Ascending aorta (tissue), 2 donors: ENCODE measurements around the gene DNAJC7. TPM values are rescaled to one million over a fixed set of nuclear protein-coding genes. Genes with fewer than 3 reads are reported as not detected.
"Not testable (repeated sequence)": the region's sequence is repeated elsewhere in the genome, so short reads cannot be mapped to it uniquely, and the experiment has no call there.

Experiments used
- DNase-seq, 2 donors: peaks; one replicate each; pipeline ENCODE4 v3.0.0-alpha.2; 2019; ENCODE audit warnings: low spot score in 2 of 2
- H3K27ac ChIP-seq, 2 donors: fragments of 200-600 bp; sonication (generic); one replicate each; pipeline ENCODE4 v1.5.1; 2016 to 2017; ENCODE audit warnings: mild to moderate bottlenecking in 1 of 2
- H3K27me3 ChIP-seq: fragments of 200-600 bp; sonication (generic); one replicate; pipeline ENCODE4 v1.5.1; 2017
- H3K36me3 ChIP-seq, 2 donors: fragments of 200-600 bp; sonication (generic); one replicate each; pipeline ENCODE4 v1.5.1; 2016
- H3K4me1 ChIP-seq, 2 donors: fragments of 200-600 bp; sonication (generic); one replicate each; pipeline ENCODE4 v1.5.1; 2016 to 2017; ENCODE audit warnings: mild to moderate bottlenecking in 1 of 2
- H3K4me3 ChIP-seq, 2 donors: fragments of 200-600 bp; sonication (generic); one replicate each; pipeline ENCODE4 v1.5.1; 2016 to 2017; ENCODE audit warnings: mild to moderate bottlenecking in 1 of 2
- H3K9me3 ChIP-seq, 2 donors: fragments of 200-600 bp; sonication (generic); one replicate each; pipeline ENCODE4 v1.5.1; 2016
- intact Hi-C: fragments of 100-400 bp; cut with DNase I; formaldehyde crosslinking; loops from one replicate; pipeline ENCODE4 v1.15.1; 2023
- total RNA-seq: library from RNA; depleted of rRNA; stranded (reverse); fragments of >200 nt; gene quantifications from one replicate; pipeline ENCODE4 v1.1.0, GENCODE V29; 2016
- TF ChIP-seq, protein P1 (sequence below), 3 experiments: fragments of 200-600 bp in 2 of 3; fragments of 450-650 bp in 1 of 3; sonication (generic) in 2 of 3; IDR thresholded peaks; one replicate each; pipeline ENCODE4 v1.5.1; 2016 to 2019; ENCODE audit warnings: antibody characterized with exemption in 3 of 3, mild to moderate bottlenecking in 1 of 3, moderate library complexity in 1 of 3

The DNAJC7 gene
- total RNA-seq, 1 donor from 2014 or later: 79.7 TPM

DNA sequence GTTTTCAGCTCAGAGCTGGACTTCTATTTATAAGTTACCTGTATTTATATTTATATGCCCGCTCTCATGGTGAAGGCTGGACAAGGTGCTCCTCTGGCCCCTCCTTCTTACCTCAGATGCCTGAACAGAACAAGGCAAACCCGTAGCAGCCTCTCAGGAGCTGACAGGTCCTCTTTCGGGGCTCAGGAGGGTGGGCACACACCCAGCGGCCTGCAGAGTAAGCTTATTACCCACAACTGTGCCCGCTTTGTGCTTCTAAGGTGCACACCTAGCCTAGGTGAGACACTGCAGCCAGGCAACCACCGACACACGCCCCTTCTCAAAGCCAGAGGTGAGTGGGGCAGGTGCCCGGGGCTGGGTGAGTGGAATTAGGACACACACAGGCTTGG, 7.9 kb upstream of the DNAJC7 start:
- Histone ChIP-seq H3K27me3 (no peaks in the 10 kb centered on the region), H3K9me3 (no peaks in the 10 kb centered on the region), H3K27ac (peak overlapping the region in 1 of 2 donors; percentile 0), H3K4me3 (no peak overlapping the region), H3K4me1 (peaks cover 3 to 17% of the 10 kb centered on the region in 2 donors), H3K36me3 (peaks cover 24 to 28% of the 10 kb centered on the region in 2 donors)
- DNase-seq: no peak
- intact Hi-C loops: loop anchor here (1.0 to 10.0 kb wide), 2 partner anchors 91 to 1880 kb away; partner anchors contain the start of gene CASC3
- TF ChIP-seq, protein P1, sequence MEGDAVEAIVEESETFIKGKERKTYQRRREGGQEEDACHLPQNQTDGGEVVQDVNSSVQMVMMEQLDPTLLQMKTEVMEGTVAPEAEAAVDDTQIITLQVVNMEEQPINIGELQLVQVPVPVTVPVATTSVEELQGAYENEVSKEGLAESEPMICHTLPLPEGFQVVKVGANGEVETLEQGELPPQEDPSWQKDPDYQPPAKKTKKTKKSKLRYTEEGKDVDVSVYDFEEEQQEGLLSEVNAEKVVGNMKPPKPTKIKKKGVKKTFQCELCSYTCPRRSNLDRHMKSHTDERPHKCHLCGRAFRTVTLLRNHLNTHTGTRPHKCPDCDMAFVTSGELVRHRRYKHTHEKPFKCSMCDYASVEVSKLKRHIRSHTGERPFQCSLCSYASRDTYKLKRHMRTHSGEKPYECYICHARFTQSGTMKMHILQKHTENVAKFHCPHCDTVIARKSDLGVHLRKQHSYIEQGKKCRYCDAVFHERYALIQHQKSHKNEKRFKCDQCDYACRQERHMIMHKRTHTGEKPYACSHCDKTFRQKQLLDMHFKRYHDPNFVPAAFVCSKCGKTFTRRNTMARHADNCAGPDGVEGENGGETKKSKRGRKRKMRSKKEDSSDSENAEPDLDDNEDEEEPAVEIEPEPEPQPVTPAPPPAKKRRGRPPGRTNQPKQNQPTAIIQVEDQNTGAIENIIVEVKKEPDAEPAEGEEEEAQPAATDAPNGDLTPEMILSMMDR (IDR thresholded peaks at IDR 0.05): no peak

DNA sequence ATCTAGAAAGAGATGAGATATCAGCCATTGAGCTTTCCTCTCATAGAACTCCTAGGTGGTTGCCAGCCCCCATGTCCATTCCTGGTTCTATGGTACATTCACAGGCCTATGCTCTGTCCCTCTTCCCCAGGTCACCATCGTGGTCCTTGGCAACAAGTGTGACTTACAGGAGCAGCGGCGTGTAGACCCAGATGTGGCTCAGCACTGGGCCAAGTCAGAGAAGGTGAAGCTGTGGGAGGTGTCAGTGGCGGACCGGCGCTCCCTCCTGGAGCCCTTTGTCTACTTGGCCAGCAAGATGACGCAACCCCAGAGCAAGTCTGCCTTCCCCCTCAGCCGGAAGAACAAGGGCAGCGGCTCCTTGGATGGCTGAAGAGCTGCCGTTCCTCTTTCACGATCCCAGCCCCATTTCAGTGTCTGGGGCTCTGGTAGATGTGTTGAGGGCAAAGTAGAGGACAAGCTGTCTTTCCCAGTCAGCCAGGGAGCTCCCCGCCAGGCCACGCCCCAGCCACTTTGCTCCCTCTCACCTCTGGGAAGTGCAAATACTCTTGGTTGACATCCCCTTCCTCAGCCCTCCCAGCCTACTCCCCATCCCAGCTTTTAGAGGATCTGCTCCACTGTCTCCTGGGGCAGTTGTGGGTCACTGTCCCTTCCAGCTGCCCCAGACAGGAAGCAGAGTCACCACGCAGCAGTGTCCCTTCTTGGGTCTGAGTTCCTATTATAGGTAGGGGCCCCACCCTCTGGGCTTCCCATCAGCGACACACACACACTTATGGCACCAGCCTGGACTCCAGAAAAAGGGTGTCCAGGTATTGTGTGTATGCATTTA, 6.5 kb upstream of the DNAJC7 start:
- peaks cover 24 to 28% of the 10 kb centered on the region in 2 donors for H3K36me3 ChIP-seq
- TF ChIP-seq, protein P1 (IDR thresholded peaks at IDR 0.05): no peak
- no peak overlapping the region for H3K4me3 ChIP-seq
- DNase-seq: peak in 1 of 2 donors; percentile 73
- H3K27me3 ChIP-seq: no peaks in the 10 kb centered on the region
- H3K27ac ChIP-seq: peak overlapping the region; percentile 0 to 2
- peaks cover 3 to 17% of the 10 kb centered on the region in 2 donors for H3K4me1 ChIP-seq
- H3K9me3 ChIP-seq: no peaks in the 10 kb centered on the region
- intact Hi-C loops: loop anchor here (10.0 kb wide), 1 partner anchor 1879 kb away; the partner anchor contains the start of gene CASC3

DNA sequence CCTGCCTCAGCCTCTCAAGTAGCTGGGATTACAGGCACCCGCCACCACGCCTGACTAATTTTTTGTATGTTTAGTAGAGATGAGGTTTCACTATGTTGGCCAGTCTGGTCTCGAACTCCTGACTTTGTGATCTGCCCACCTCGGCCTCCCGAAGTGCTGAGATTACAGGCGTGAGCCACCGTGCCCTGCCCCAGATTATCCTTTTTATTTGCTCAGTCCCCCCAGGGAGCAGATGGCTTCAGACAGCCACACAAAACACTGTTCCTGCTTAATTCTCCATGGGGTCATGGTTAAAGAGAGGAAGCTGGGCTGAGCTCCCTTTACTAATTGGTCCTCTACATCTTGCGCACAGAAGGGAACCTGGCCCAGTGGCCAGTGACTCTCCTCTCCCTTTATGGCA, 3.6 kb upstream of the DNAJC7 start:
- H3K4me1 ChIP-seq: peaks cover 11 to 26% of the 10 kb centered on the region in 2 donors
- H3K4me3 ChIP-seq: peak overlapping the region; percentile 84 to 91
- intact Hi-C loops: loop anchor here (2.0 to 10.0 kb wide), 2 partner anchors 54 to 1876 kb away; partner anchors contain the start of genes CASC3 and CNP
- H3K27ac ChIP-seq: peak overlapping the region in 1 of 2 donors; percentile 83
- H3K9me3 ChIP-seq, DNase-seq, H3K27me3 ChIP-seq: not testable (repeated sequence)
- H3K36me3 ChIP-seq: peaks cover 24 to 28% of the 10 kb centered on the region in 2 donors

DNA sequence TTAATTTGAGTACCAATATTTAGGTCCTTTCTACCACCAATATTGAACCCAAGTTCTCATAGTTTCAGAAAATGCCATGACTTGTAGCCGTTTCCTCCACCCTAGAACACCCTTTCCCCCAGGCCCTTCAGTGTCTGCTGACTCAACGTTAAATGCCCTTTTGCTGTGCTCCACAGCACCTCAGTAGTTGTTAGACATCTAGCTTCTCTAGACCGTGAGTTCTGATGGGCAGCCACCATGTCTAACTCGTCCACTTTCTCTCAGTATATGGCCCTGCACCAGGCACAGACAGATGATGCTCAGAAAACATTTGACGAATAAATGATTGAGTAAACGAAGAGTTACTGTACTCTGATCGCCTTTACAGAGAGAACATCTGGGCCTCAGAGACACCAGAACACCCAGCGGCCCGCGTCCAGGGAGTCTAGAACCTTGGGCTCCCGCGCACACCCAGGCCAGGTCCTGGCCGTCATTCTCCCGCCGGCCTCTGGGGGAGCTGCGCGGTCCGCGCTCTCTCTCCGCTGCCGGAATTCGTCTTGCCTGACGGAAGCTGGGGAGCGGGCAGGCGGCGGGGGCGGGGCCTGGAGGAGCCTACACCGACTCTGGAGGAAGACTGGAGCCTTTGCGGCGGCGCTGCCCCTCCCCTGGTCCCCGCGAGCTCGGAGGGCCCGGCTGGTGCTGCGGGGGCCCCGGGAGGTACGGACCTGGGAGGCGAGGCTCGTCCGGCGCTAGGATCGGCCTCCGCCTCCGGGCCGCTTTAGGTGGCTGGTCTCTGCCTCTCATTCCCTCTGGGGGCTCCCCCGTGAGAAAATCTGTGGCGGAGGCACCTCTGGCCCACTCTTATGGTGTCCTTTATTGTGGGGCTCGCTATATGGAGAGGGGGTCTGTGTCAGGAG, 2.5 kb upstream of the DNAJC7 start, which contains the start of gene NKIRAS2:
NKIRAS2 (plus strand) TSS at position 582 of the 896 bp plus-strand sequence. CDS start 1,488 bp downstream, outside the sequence.
- Histone ChIP-seq H3K27ac (peak within 1 kb of the TSS; percentile 83 to 85), H3K4me3 (peak within 1 kb of the TSS; percentile 84 to 91), H3K36me3 (peaks cover 24 to 28% of the 10 kb centered on the region in 2 donors), H3K9me3 (no peaks in the 10 kb centered on the region), H3K27me3 (no peaks in the 10 kb centered on the region), H3K4me1 (peaks cover 14 to 31% of the 10 kb centered on the region in 2 donors)
- TF ChIP-seq, protein P1 (IDR thresholded peaks at IDR 0.05): peak; percentile 86 to 98 (median 96)
- intact Hi-C loops: loop anchor here (2.0 to 10.0 kb wide), 2 partner anchors 53 to 1875 kb away; partner anchors contain the start of genes CASC3 and CNP
- peak; percentile 78 to 96 for DNase-seq

DNA sequence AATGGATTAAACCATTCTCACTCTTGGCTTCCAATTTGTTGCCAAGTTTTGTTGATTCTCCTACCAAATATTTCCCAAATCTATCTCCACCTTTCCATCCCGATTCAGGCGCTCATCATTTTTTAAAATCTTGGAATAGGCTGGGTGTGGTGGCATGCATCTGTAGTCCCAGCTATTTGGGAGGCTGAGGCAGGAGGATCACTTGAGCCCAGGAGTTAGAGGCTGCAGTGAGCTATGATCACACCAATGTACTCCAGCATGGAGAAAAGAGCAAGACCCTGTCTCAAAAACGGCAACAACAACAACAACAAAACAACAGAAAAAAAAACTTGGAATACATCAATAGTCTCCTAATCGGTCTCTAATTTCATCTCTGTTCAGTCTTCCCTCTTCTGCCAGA, 1.7 kb upstream of the DNAJC7 start:
- Histone ChIP-seq H3K9me3 (no peaks in the 10 kb centered on the region), H3K36me3 (peaks cover 21 to 24% of the 10 kb centered on the region in 2 donors), H3K4me1 (peaks cover 14 to 29% of the 10 kb centered on the region in 2 donors), H3K27ac (no peak overlapping the region), H3K4me3 (no peak overlapping the region), H3K27me3 (no peaks in the 10 kb centered on the region)
- TF ChIP-seq, protein P1 (IDR thresholded peaks at IDR 0.05): no peak
- intact Hi-C loops: no loop called here
- DNase-seq: no peak
